WTC11 (cell line): Measurements from ENCODE around the gene CLIC1. TPM values are rescaled to one million over a fixed set of nuclear protein-coding genes. Genes with fewer than 3 reads are reported as not detected.
A peak's percentile ranks its signal among the peaks of the same experiment; 100 is the strongest.

ENCODE experiments used
- ATAC-seq: fragments of 200-7000 bp; cut with Tn5 transposase; 2 replicates; pipeline ENCODE4 v1.10.0; 2021; ENCODE audit warnings: mild to moderate bottlenecking, moderate library complexity
- CTCF ChIA-PET: fragments of 300-600 bp; sonication (Branson Sonifier 250); formaldehyde crosslinking; loops from one replicate; lab custom pipeline; 2021; ENCODE audit warnings: antibody characterized with exemption; lab: Charles Lee
- POLR2A ChIA-PET: fragments of 350-600 bp; sonication (Branson Sonifier 250); formaldehyde crosslinking; loops from one replicate; lab custom pipeline; 2021; ENCODE audit warnings: antibody characterized with exemption; lab: Charles Lee
- DNase-seq: peaks from one replicate; pipeline ENCODE4 v3.0.0; 2021; ENCODE audit warnings: low spot score
- H3K27ac Mint-ChIP-seq: 2 replicates; pipeline ENCODE4 v1.8.0; 2021; ENCODE audit warnings: mixed read lengths
- H3K27me3 Mint-ChIP-seq: 2 replicates; pipeline ENCODE4 v1.8.0; 2021; ENCODE audit warnings: low read depth, mild to moderate bottlenecking, moderate library complexity, mixed read lengths
- H3K36me3 Mint-ChIP-seq: 2 replicates; pipeline ENCODE4 v1.8.0; 2021; ENCODE audit warnings: mixed read lengths
- H3K4me1 Mint-ChIP-seq: 2 replicates; pipeline ENCODE4 v1.8.0; 2022; ENCODE audit warnings: mixed read lengths
- H3K4me3 Mint-ChIP-seq: 2 replicates; pipeline ENCODE4 v1.8.0; 2021; ENCODE audit warnings: mild to moderate bottlenecking, moderate library complexity, mixed read lengths
- H3K9me3 Mint-ChIP-seq: 2 replicates; pipeline ENCODE4 v1.8.0; 2021; ENCODE audit warnings: mixed read lengths
- CBFB ChIP-seq: sonication (generic); formaldehyde crosslinking; IDR thresholded peaks from 2 replicates; pipeline ENCODE4 v1.8.1; 2022; ENCODE audit warnings: mild to moderate bottlenecking, low read depth, missing genetic modification reagents
- CREM ChIP-seq: sonication (generic); formaldehyde crosslinking; IDR thresholded peaks from 2 replicates; pipeline ENCODE4 v1.8.1; 2022; ENCODE audit warnings: mild to moderate bottlenecking, missing genetic modification reagents, moderate library complexity
- EMX1 ChIP-seq: fragments of 250-450 bp; sonication (Bioruptor Pico); IDR thresholded peaks from 2 replicates; pipeline ENCODE4 v1.8.0; 2021; ENCODE audit warnings: mild to moderate bottlenecking
- GABPB1 ChIP-seq: sonication (generic); formaldehyde crosslinking; IDR thresholded peaks from 2 replicates; pipeline ENCODE4 v1.8.1; 2023; ENCODE audit warnings: mild to moderate bottlenecking, missing genetic modification reagents
- GRHL2 ChIP-seq: fragments of 250-450 bp; sonication (Bioruptor Pico); IDR thresholded peaks from 2 replicates; pipeline ENCODE4 v1.8.0; 2022; ENCODE audit warnings: mild to moderate bottlenecking, moderate library complexity; ENCODE audit not compliant: insufficient replicate concordance, severe bottlenecking
- HMGA2 ChIP-seq: fragments of 250-450 bp; sonication (Bioruptor Pico); IDR thresholded peaks from 2 replicates; pipeline ENCODE4 v1.4.0; 2021; ENCODE audit warnings: mild to moderate bottlenecking, moderate library complexity
- IRF2 ChIP-seq: sonication (generic); formaldehyde crosslinking; IDR thresholded peaks from 2 replicates; pipeline ENCODE4 v1.8.0; 2022; ENCODE audit warnings: low read depth, missing genetic modification reagents, borderline replicate concordance
- JAZF1 ChIP-seq: fragments of 250-450 bp; sonication (Bioruptor Pico); IDR thresholded peaks from 2 replicates; pipeline ENCODE4 v1.9.0; 2021; ENCODE audit warnings: moderate library complexity, mild to moderate bottlenecking, inconsistent platforms
- MXD4 ChIP-seq: fragments of 250-450 bp; sonication (Bioruptor Pico); IDR thresholded peaks from 2 replicates; pipeline ENCODE4 v1.8.0; 2021; ENCODE audit warnings: mild to moderate bottlenecking, moderate library complexity, borderline replicate concordance
- MYBL2 ChIP-seq: sonication (generic); formaldehyde crosslinking; IDR thresholded peaks from 2 replicates; pipeline ENCODE4 v1.8.1; 2023; ENCODE audit warnings: mild to moderate bottlenecking, moderate library complexity, missing genetic modification reagents
- NR3C1 ChIP-seq: sonication (generic); formaldehyde crosslinking; conservative IDR thresholded peaks from 2 replicates; pipeline ENCODE4 v1.8.1; 2023; ENCODE audit warnings: low read depth, mild to moderate bottlenecking, missing genetic modification reagents
- PRRX2 ChIP-seq: fragments of 250-450 bp; sonication (Bioruptor Pico); IDR thresholded peaks from 2 replicates; pipeline ENCODE4 v1.8.0; 2021; ENCODE audit warnings: mild to moderate bottlenecking
- RORB ChIP-seq: fragments of 250-450 bp; sonication (Bioruptor Pico); IDR thresholded peaks from 2 replicates; pipeline ENCODE4 v1.9.0; 2021; ENCODE audit warnings: mild to moderate bottlenecking
- ZNF121 ChIP-seq: sonication (generic); formaldehyde crosslinking; IDR thresholded peaks from 2 replicates; pipeline ENCODE4 v1.8.0; 2023; ENCODE audit warnings: missing genetic modification reagents
- total RNA-seq: library from RNA; stranded (reverse); gene quantifications from 3 replicates; pipeline ENCODE4 v1.2.3, GENCODE V29; 2021
- TF ChIP-seq, protein P1 (sequence below): sonication (generic); formaldehyde crosslinking; IDR thresholded peaks from 2 replicates; pipeline ENCODE4 v1.8.1; 2022; ENCODE audit warnings: low read depth, missing genetic modification reagents, borderline replicate concordance
- TF ChIP-seq, protein P2 (sequence below): sonication (generic); formaldehyde crosslinking; IDR thresholded peaks from 2 replicates; pipeline ENCODE4 v1.8.0; 2022; ENCODE audit warnings: mild to moderate bottlenecking, missing genetic modification reagents
- TF ChIP-seq, protein P3 (sequence below): fragments of 250-450 bp; sonication (Bioruptor Pico); IDR thresholded peaks from 2 replicates; pipeline ENCODE4 v1.9.0; 2021; ENCODE audit warnings: mild to moderate bottlenecking
- TF ChIP-seq, protein P4 (sequence below): fragments of 200-600 bp; IDR thresholded peaks from 2 replicates; pipeline ENCODE4 v1.8.0; 2022; ENCODE audit warnings: antibody characterized with exemption

Gene CLIC1
- total RNA-seq, 1 experiment from 2014 or later, result 244 TPM

DNA sequence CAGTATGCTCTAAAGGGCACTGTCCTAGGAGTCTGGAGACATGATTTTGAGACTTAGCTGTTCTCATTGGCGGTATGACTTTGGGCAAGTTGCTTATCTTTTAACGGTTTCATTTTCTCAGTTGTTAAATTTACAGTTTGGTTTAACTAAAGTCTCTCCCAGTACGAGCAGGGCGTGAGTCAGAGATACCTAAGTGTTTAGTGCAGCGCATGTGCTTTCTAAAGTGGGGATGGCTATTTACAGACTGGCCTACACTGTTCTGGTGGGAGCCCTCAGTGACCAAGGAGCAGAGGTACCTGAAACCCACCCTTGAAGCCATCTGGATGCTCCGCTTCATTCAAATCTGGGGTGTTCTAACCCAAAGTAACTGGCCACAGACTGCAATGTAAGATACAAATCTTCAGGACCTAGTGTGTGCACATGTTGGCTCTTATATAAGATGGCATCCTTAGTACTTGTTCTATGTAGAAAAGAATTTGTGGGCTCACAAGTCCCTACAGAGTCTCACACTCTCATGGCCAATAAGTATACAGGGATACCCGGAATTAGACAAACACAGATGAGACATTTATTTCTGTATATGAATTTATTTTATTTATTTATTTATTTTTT is 14.2 kb upstream of the CLIC1 start (continued):
- TF ChIP-seq NR3C1 (CRISPR knock-in tag), result no peak
- no peak for TF ChIP-seq JAZF1 (CRISPR knock-in tag)
- TF ChIP-seq, protein P1, sequence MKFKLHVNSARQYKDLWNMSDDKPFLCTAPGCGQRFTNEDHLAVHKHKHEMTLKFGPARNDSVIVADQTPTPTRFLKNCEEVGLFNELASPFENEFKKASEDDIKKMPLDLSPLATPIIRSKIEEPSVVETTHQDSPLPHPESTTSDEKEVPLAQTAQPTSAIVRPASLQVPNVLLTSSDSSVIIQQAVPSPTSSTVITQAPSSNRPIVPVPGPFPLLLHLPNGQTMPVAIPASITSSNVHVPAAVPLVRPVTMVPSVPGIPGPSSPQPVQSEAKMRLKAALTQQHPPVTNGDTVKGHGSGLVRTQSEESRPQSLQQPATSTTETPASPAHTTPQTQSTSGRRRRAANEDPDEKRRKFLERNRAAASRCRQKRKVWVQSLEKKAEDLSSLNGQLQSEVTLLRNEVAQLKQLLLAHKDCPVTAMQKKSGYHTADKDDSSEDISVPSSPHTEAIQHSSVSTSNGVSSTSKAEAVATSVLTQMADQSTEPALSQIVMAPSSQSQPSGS (CRISPR knock-in tag), result no peak
- no peak for TF ChIP-seq GRHL2 (CRISPR knock-in tag)
- no peak for TF ChIP-seq CREM (CRISPR knock-in tag)
- TF ChIP-seq MXD4 (CRISPR knock-in tag), result no peak
- TF ChIP-seq, all 79 proteins: peak for 0

DNA sequence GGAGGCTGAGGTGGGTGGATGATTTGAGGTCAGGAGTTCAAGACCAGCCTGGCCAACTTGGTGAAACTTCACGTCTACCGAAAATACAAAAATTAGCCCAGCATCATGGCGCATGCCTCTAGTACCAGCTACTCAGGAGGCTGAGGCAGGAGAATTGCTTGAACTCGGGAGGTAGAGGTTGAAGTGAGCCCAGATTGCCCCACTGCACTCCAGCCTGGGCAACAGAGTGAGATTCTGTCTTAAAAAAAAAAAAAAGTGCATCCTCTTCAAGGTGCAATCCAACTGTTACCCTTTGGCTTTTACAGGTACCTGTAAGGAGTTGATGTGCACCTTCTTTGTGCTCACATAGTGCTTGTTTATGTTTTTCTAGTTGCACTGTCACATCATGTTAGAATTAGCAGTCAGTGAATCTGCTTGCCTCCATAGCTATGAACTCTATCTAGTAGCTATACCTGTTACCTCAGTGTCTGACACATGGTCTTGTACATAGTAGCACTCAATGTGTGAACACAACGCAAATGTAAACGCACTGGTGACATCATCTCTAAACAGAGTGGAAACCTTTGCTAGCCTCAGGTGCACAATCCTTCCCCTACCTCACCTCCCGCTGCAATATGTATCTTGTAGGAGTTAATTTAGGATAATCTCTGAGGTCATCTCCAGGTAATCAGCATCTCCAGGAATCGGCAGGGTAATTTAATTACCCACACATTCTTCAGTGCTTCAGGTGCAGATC is 13.1 kb upstream of the CLIC1 start:
- Mint-ChIP-seq H3K36me3 (peaks cover 13% of the 10 kb centered on the region), H3K9me3 (no peaks in the 10 kb centered on the region), H3K27me3 (no peaks in the 10 kb centered on the region; the same call in 1 of the 2 replicates), H3K4me1 (peaks cover 7% of the 10 kb centered on the region), H3K27ac (no peak overlapping the region), H3K4me3 (no peak overlapping the region)
- ATAC-seq, result no peak
- ChIA-PET CTCF (interaction anchor here (0.6 kb wide), 1 partner anchor 13 kb away, joined by 3 read pairs; the partner anchor contains the start of gene SAPCD1), POLR2A (no interaction called here)
- no peak for DNase-seq
- TF ChIP-seq, protein P2, sequence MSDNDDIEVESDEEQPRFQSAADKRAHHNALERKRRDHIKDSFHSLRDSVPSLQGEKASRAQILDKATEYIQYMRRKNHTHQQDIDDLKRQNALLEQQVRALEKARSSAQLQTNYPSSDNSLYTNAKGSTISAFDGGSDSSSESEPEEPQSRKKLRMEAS (CRISPR knock-in tag), result no peak

DNA sequence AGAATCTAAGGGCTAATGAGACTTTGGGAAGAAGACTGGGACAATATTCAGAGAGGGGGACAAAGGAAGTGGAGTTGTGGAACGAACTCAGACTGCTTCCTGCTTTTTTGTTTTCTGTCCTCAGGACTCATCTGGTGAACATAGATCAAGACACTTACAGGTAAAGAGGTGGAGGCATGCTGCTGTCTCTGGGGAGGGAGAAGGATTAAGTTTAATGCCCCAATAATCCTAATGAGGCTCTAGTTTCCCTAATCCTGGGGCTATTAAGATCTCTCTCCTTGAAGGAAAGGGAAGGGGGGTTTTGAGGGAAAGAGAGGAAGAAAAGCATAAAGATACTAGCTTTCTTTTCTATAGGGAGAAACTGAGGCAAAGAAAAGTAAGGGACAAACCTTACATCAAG is 8.1 kb upstream of the CLIC1 start:
- Mint-ChIP-seq H3K4me1 (peaks cover 17% of the 10 kb centered on the region), H3K36me3 (peaks cover 25% of the 10 kb centered on the region), H3K27me3 (no peaks in the 10 kb centered on the region; the same call in 1 of the 2 replicates), H3K27ac (peak overlapping the region; percentile 83), H3K4me3 (no peak overlapping the region), H3K9me3 (no peaks in the 10 kb centered on the region)
- TF ChIP-seq ZNF121, result no peak
- TF ChIP-seq PRRX2 (CRISPR knock-in tag), result no peak
- TF ChIP-seq RORB (CRISPR knock-in tag), result no peak
- no peak for TF ChIP-seq IRF2 (CRISPR knock-in tag)
- no peak for TF ChIP-seq CBFB
- TF ChIP-seq MYBL2, result no peak
- TF ChIP-seq GABPB1 (CRISPR knock-in tag), result no peak
- no peak for TF ChIP-seq HMGA2
- TF ChIP-seq, protein P3, sequence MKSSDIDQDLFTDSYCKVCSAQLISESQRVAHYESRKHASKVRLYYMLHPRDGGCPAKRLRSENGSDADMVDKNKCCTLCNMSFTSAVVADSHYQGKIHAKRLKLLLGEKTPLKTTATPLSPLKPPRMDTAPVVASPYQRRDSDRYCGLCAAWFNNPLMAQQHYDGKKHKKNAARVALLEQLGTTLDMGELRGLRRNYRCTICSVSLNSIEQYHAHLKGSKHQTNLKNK, result no peak
- TF ChIP-seq EMX1 (CRISPR knock-in tag), result no peak
- TF ChIP-seq, protein P4, sequence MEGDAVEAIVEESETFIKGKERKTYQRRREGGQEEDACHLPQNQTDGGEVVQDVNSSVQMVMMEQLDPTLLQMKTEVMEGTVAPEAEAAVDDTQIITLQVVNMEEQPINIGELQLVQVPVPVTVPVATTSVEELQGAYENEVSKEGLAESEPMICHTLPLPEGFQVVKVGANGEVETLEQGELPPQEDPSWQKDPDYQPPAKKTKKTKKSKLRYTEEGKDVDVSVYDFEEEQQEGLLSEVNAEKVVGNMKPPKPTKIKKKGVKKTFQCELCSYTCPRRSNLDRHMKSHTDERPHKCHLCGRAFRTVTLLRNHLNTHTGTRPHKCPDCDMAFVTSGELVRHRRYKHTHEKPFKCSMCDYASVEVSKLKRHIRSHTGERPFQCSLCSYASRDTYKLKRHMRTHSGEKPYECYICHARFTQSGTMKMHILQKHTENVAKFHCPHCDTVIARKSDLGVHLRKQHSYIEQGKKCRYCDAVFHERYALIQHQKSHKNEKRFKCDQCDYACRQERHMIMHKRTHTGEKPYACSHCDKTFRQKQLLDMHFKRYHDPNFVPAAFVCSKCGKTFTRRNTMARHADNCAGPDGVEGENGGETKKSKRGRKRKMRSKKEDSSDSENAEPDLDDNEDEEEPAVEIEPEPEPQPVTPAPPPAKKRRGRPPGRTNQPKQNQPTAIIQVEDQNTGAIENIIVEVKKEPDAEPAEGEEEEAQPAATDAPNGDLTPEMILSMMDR, result no peak
- CTCF ChIA-PET, result interaction anchor here (0.6 to 1.4 kb wide), 2 partner anchors 26 to 55 kb away, joined by 3 to 4 read pairs; no protein-coding TSS in a partner anchor
- ATAC-seq, result no peak
- no peak for DNase-seq
- POLR2A ChIA-PET, result no interaction called here
